Stomach (tissue), 4 donors: ENCODE results near the gene ATP6AP1.

ENCODE experiments used
- CTCF ChIP-seq, 7 experiments: fragments of 450-650 bp in 4 of 7; fragments of 200-600 bp in 3 of 7; sonication (generic) in 3 of 7; IDR thresholded peaks; one replicate each; pipeline ENCODE4 v1.5.1; 2016 to 2019; ENCODE audit warnings: antibody characterized with exemption in 7 of 7, control low read depth in 2 of 7, mild to moderate bottlenecking in 1 of 7
- POLR2AphosphoS5 ChIP-seq, 3 donors: sonication (generic); formaldehyde crosslinking; IDR thresholded peaks; one replicate each; pipeline ENCODE4 v1.6.1; 2016; ENCODE audit warnings: antibody characterized with exemption in 3 of 3

GRCh38 chrX:154420402-154420756 lies 8.1 kb upstream of the ATP6AP1 start:
- TF ChIP-seq POLR2AphosphoS5 (IDR thresholded peaks at IDR 0.05) (no peak), CTCF (IDR thresholded peaks at IDR 0.05) (no peak)
